MM.1S (cell line): Measurements from ENCODE around the gene CBL.

ENCODE experiments used
- CTCF ChIP-seq: fragments of 300-600 bp; sonication (generic); IDR thresholded peaks from 2 replicates; pipeline ENCODE4 v1.5.1; 2016; ENCODE audit warnings: antibody characterized with exemption, low read length, mixed read lengths
- EZH2 ChIP-seq: fragments of 300-600 bp; sonication (generic); optimal IDR thresholded peaks from 2 replicates; pipeline ENCODE3; 2017; ENCODE audit warnings: low read depth, mild to moderate bottlenecking, antibody characterized with exemption, low read length, mixed read lengths
- EZH2phosphoT487 ChIP-seq: fragments of 300-600 bp; sonication (generic); IDR thresholded peaks from 2 replicates; pipeline ENCODE4 v1.6.1; 2018; ENCODE audit warnings: antibody characterized with exemption, low read length

GRCh38 chr11:119222891-119223290, 16.8 kb downstream of the CBL start:
- TF ChIP-seq CTCF (no peak), EZH2 (no peak), EZH2phosphoT487 (no peak)
